ENCODE results near the gene FOXP1. TPM values are rescaled to one million over a fixed set of nuclear protein-coding genes. Genes with fewer than 3 reads are reported as not detected.

The FOXP1 gene
- total and polyA plus RNA-seq, 8 donors = 13.4 to 74.1 (median 44.1) TPM

DNA sequence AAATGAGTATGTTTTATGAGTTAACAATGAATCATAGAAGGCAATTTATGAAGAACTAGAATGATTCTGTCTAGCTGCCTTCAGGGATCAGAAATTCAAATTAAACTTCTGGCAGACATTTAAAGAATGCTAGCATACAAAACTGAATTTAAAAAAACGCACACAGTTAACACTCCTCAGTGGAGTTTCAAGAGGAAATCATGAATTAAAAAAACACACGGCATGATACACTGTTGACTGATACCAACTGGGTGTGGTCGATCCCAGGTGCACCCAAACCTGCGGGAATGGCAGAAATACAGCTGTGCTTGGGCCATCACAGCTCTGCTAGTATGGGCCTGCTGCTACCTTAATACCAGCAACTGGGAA is 526.0 kb downstream of the FOXP1 start:
- FAIRE-seq = no peak
- intact Hi-C loops (cut with DNase I) = no loop called here

DNA sequence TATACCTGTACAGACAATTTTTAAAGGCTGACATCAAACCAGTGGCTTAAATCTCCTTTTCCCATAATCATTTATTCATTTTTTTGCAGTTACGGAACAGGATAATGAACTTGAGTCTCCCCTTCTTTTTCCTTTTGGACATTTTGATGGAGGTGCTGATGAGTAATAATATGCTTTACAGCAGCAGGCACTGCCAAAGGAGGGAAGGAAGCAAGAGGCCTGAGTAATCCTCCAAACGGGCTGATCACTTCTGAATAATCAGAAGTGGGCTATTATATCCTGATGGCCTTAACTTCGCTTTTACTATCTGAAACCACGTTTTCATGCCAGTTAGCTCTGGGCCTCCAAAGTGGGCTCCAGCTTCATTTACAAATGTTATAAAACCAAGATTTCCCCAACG is 527.2 kb downstream of the FOXP1 start:
- DNase-seq (no peak), FAIRE-seq (no peak), ATAC-seq (peak in 1 of 4 donors; percentile 36)
- Histone ChIP-seq H3K36me3 (peaks cover 0 to 5% (median 0%) of the 10 kb centered on the region in 3 donors), H3K4me3 (no peak overlapping the region), H3K4me1 (peaks cover 30 to 64% (median 50%) of the 10 kb centered on the region in 3 donors), H3K27me3 (no peaks in the 10 kb centered on the region), H3K9me3 (no peaks in the 10 kb centered on the region), H3K27ac (peak overlapping the region in 1 of 4 donors; percentile 20)
- 76 to 78% methylated on average over 5 of the region's 5 CpGs for WGBS, 2 donors
- intact Hi-C loops (cut with DNase I) = no loop called here
- TF ChIP-seq, protein P1, sequence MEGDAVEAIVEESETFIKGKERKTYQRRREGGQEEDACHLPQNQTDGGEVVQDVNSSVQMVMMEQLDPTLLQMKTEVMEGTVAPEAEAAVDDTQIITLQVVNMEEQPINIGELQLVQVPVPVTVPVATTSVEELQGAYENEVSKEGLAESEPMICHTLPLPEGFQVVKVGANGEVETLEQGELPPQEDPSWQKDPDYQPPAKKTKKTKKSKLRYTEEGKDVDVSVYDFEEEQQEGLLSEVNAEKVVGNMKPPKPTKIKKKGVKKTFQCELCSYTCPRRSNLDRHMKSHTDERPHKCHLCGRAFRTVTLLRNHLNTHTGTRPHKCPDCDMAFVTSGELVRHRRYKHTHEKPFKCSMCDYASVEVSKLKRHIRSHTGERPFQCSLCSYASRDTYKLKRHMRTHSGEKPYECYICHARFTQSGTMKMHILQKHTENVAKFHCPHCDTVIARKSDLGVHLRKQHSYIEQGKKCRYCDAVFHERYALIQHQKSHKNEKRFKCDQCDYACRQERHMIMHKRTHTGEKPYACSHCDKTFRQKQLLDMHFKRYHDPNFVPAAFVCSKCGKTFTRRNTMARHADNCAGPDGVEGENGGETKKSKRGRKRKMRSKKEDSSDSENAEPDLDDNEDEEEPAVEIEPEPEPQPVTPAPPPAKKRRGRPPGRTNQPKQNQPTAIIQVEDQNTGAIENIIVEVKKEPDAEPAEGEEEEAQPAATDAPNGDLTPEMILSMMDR (IDR thresholded peaks at IDR 0.05) = no peak

More for the DNA sequence above, 526.0 kb downstream of the FOXP1 start:
- 31 to 39% methylated on average over 4 of the region's 4 CpGs for WGBS, 2 donors
- H3K9me3 ChIP-seq = no peaks in the 10 kb centered on the region
- peaks cover 40 to 68% (median 62%) of the 10 kb centered on the region in 3 donors for H3K4me1 ChIP-seq
- no peak for DNase-seq
- H3K36me3 ChIP-seq = no peaks in the 10 kb centered on the region
- TF ChIP-seq, protein P1 (IDR thresholded peaks at IDR 0.05) = no peak
- peak overlapping the region in 1 of 4 donors; percentile 12 for H3K27ac ChIP-seq
- H3K27me3 ChIP-seq = no peaks in the 10 kb centered on the region
- no peak overlapping the region for H3K4me3 ChIP-seq
- peak; percentile 31 to 43 (median 36) for ATAC-seq

DNA sequence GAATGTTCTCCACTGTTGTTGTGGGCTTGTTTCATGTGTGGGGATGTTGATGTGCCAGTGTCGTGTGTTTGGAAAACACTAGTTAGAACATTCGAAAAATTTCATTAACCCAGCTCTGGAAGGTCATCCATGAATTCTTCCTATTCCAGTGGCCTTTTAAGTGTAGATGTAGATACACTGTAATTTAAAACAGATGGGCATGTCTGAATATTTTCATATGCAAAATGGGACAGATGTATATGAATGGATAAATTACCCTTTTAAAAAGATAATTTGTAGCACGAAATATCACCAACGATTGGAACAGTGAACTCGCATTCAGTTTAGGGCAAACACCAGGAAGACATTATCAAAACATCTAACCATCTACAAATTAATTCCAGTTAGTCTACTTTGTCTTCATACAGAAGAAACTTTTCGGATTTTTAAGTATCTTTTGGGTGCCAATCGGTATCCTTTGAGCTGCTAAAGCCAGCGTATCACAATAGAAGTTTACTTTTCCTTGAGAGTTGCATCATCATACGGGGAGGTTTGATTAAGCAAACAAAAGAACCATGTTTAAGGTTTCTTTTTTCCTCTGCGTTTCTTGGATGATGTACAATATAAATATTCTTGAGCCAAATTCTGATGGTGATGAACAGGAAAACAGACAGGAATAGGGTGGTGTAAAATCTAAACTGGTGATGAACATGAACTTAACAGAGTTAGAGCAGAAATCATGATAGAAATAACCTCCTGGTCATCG is 528.1 kb downstream of the FOXP1 start:
- H3K4me3 ChIP-seq = no peak overlapping the region
- H3K27me3 ChIP-seq = no peaks in the 10 kb centered on the region
- peak; percentile 63 to 73 (median 70) for ATAC-seq
- TF ChIP-seq, protein P1 (IDR thresholded peaks at IDR 0.05) = no peak
- peak; percentile 49 for FAIRE-seq
- intact Hi-C loops (cut with DNase I) = no loop called here
- DNase-seq = no peak
- WGBS, 2 donors = 41 to 43% methylated on average over 11 of the region's 11 CpGs
- peak overlapping the region in 2 of 4 donors; percentile 1 to 20 for H3K27ac ChIP-seq
- H3K36me3 ChIP-seq = peaks cover 0 to 5% (median 0%) of the 10 kb centered on the region in 3 donors
- no peaks in the 10 kb centered on the region for H3K9me3 ChIP-seq
- peaks cover 25 to 56% (median 41%) of the 10 kb centered on the region in 3 donors for H3K4me1 ChIP-seq

DNA sequence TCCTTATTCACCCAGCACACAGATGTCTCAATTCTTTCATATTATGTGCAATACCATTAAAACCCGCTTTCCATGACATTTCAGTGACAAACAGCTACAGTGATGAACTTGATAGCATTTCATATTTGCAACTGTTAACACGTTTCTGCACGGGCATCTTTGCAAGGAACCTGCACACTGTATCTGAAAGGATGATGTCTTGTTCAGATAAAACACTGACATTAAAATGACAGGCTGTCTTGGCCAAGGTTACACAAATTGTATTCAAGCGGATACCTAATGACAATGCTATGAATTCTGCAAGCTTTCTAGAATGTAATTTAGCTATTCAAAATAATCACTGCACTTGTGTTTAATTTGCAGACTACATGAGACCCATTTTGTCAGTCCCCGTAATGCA is 529.2 kb downstream of the FOXP1 start:
- peaks cover 0 to 5% (median 0%) of the 10 kb centered on the region in 3 donors for H3K36me3 ChIP-seq
- peaks cover 19 to 44% (median 30%) of the 10 kb centered on the region in 3 donors for H3K4me1 ChIP-seq
- H3K9me3 ChIP-seq = no peaks in the 10 kb centered on the region
- ATAC-seq = no peak
- FAIRE-seq = no peak
- intact Hi-C loops (cut with DNase I) = no loop called here
- no peak overlapping the region for H3K4me3 ChIP-seq
- H3K27me3 ChIP-seq = no peaks in the 10 kb centered on the region
- no peak for DNase-seq
- 73 to 79% methylated on average over 5 of the region's 5 CpGs for WGBS, 2 donors
- TF ChIP-seq, protein P1 (IDR thresholded peaks at IDR 0.05) = no peak
- H3K27ac ChIP-seq = no peak overlapping the region

DNA sequence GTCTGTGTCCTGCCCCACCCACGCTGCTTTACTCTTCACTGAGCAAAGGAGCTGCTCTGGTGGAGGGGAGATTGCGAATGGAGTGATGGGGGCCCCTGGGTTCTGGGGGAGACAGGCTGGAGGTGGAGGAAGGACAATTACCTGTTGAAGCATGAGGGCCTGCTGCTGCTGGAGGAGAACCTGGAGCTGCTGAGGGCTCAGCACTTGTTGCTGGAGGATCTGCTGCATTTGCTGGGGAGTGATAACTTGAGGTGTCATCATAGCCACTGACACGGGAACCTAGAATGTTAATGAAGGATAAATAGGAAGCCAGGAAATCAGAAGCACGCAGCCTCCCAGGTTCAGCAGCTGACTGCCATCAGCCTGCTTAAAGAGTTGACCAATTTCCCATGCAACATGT is 530.0 kb downstream of the FOXP1 start:
- TF ChIP-seq, protein P1 (IDR thresholded peaks at IDR 0.05) = no peak
- peaks cover 0 to 5% (median 0%) of the 10 kb centered on the region in 3 donors for H3K36me3 ChIP-seq
- 90 to 91% methylated on average over 4 of the region's 4 CpGs for WGBS, 2 donors
- no peak overlapping the region for H3K27ac ChIP-seq
- ATAC-seq (no peak), DNase-seq (no peak), FAIRE-seq (no peak)
- H3K9me3 ChIP-seq = no peaks in the 10 kb centered on the region
- intact Hi-C loops (cut with DNase I) = no loop called here
- peaks cover 17 to 41% (median 22%) of the 10 kb centered on the region in 3 donors for H3K4me1 ChIP-seq
- H3K27me3 ChIP-seq = no peaks in the 10 kb centered on the region
- H3K4me3 ChIP-seq = no peak overlapping the region
